ENCODE data around the gene SEMA7A.

DNA sequence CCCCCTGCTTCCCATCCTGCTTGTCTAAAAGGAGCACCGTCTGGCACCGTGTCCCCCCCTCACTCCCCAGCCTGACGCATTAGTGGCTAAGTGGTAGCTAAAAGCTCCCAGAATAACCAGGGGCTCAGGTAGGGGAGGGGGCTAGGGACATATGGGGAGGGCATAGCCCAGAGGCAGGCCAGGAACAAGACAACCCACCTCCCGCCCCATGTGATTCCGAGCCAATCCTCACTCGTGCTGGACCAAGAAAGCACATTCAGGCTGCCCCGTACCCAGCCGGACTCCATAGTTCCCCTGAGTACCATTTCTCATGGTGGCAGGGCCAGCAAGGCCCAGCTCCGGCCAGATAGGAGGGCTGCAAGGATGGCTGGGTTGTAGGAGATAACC is 11.5 kb downstream of the SEMA7A start:
- TF ChIP-seq, protein P1, sequence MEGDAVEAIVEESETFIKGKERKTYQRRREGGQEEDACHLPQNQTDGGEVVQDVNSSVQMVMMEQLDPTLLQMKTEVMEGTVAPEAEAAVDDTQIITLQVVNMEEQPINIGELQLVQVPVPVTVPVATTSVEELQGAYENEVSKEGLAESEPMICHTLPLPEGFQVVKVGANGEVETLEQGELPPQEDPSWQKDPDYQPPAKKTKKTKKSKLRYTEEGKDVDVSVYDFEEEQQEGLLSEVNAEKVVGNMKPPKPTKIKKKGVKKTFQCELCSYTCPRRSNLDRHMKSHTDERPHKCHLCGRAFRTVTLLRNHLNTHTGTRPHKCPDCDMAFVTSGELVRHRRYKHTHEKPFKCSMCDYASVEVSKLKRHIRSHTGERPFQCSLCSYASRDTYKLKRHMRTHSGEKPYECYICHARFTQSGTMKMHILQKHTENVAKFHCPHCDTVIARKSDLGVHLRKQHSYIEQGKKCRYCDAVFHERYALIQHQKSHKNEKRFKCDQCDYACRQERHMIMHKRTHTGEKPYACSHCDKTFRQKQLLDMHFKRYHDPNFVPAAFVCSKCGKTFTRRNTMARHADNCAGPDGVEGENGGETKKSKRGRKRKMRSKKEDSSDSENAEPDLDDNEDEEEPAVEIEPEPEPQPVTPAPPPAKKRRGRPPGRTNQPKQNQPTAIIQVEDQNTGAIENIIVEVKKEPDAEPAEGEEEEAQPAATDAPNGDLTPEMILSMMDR (conservative IDR thresholded peaks at IDR 0.05): no peak
- no peak for TF ChIP-seq ZFX (IDR thresholded peaks at IDR 0.05)

Data from C4-2B (cell line).